Left lung (tissue), 10 donors: Measurements from ENCODE around the gene TSPO2. TPM values are rescaled to one million over a fixed set of nuclear protein-coding genes. Genes with fewer than 3 reads are reported as not detected.

Experiments
- ATAC-seq: fragments of 200-7000 bp; cut with Tn5 transposase; one replicate; pipeline ENCODE4 v1.9.1; 2020; ENCODE audit warnings: moderate library complexity
- DNase-seq, 4 donors: peaks; one replicate each; pipeline ENCODE4 v3.0.0-alpha.2; 2013 to 2020
- H3K27ac ChIP-seq, 2 donors: fragments of 200-600 bp; sonication (generic) in 1 of 2; one replicate each; pipeline versions ENCODE4 v1.5.0 to v1.8.0; 2020 to 2021
- H3K27me3 ChIP-seq, 2 donors: fragments of 200-600 bp; sonication (generic) in 1 of 2; one replicate each; pipeline versions ENCODE4 v1.5.0 to v1.8.0; 2020 to 2021
- H3K36me3 ChIP-seq, 2 donors: fragments of 200-600 bp; sonication (generic) in 1 of 2; one replicate each; pipeline versions ENCODE4 v1.5.0 to v1.8.0; 2020 to 2021
- H3K4me1 ChIP-seq, 2 donors: fragments of 200-600 bp; one replicate each; pipeline ENCODE4 v1.8.0; 2021
- H3K4me3 ChIP-seq, 2 donors: fragments of 200-600 bp; sonication (generic) in 1 of 2; one replicate each; pipeline versions ENCODE4 v1.5.0 to v1.8.0; 2020 to 2021; ENCODE audit warnings: mild to moderate bottlenecking in 1 of 2
- H3K9me3 ChIP-seq, 2 donors: fragments of 200-600 bp; sonication (generic) in 1 of 2; one replicate each; pipeline versions ENCODE4 v1.5.0 to v1.8.0; 2020 to 2021
- intact Hi-C, 2 donors: fragments of 100-400 bp; cut with DNase I; formaldehyde crosslinking; loops; one replicate each; pipeline versions ENCODE4 v1.11.2 to v1.14.2; 2022
- polyA plus RNA-seq, 6 donors: library from polyadenylated mRNA; unstranded; fragments of 120-200 nt; gene quantifications; one replicate each; pipeline ENCODE4 v1.2.1, GENCODE V29; 2013; ENCODE audit not compliant: insufficient read length in 6 of 6
- total RNA-seq, 2 donors: library from RNA; stranded (reverse); fragmentation: NEBNext Ultra II Directional; extraction: Animal tissue kit (Norgen Biotek cat#: 25700); gene quantifications; one replicate each; pipeline ENCODE4 v1.2.1, GENCODE V29; 2021
- TF ChIP-seq, protein P1 (sequence below), 2 donors: fragments of 200-600 bp; sonication (generic) in 1 of 2; IDR thresholded peaks; one replicate each; pipeline versions ENCODE4 v1.5.0 to v1.8.0; 2021; ENCODE audit warnings: antibody characterized with exemption in 2 of 2
- donor health status: DM: no; HTN: yes; CAD: no.
- donor health status: DM: no; HTN: no; CAD: no.

The TSPO2 gene
- total and polyA plus RNA-seq, 8 donors, result 0.52 to 1.5 (median 1.1) TPM; not detected in 2

- TF ChIP-seq, protein P1, sequence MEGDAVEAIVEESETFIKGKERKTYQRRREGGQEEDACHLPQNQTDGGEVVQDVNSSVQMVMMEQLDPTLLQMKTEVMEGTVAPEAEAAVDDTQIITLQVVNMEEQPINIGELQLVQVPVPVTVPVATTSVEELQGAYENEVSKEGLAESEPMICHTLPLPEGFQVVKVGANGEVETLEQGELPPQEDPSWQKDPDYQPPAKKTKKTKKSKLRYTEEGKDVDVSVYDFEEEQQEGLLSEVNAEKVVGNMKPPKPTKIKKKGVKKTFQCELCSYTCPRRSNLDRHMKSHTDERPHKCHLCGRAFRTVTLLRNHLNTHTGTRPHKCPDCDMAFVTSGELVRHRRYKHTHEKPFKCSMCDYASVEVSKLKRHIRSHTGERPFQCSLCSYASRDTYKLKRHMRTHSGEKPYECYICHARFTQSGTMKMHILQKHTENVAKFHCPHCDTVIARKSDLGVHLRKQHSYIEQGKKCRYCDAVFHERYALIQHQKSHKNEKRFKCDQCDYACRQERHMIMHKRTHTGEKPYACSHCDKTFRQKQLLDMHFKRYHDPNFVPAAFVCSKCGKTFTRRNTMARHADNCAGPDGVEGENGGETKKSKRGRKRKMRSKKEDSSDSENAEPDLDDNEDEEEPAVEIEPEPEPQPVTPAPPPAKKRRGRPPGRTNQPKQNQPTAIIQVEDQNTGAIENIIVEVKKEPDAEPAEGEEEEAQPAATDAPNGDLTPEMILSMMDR (IDR thresholded peaks at IDR 0.05), result no peak
- no peaks in the 10 kb centered on the region for H3K36me3 ChIP-seq
- no peak overlapping the region for H3K27ac ChIP-seq
- intact Hi-C loops, result no loop called here
- no peak for ATAC-seq
- no peak overlapping the region for H3K4me3 ChIP-seq
- no peak for DNase-seq
- peaks cover 0 to 14% of the 10 kb centered on the region in 2 donors for H3K4me1 ChIP-seq
- H3K9me3 ChIP-seq, result no peaks in the 10 kb centered on the region
- no peaks in the 10 kb centered on the region for H3K27me3 ChIP-seq
Observed at GRCh38 chr6:41051873-41052272, 9.6 kb downstream of the TSPO2 start.

DNA sequence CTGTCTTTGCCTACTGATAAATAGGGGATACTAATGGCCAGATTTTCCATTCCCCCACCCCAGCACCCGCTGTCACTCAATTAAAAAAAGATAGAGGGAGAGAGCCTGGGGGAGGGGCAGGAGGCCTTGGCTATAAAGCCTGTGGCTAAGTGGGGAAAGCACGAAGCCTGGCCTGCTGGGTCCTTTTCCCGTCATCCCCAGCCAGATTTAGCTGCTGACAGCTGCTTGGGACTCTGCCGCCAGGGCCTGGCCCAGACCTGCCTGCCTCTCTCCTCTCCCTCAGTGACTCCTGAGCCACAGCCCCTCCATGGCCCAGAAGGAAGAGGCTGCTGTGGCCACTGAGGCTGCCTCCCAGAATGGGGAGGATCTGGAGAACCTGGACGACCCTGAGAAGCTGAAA lies 10.8 kb downstream of the TSPO2 start, which contains the start of gene APOBEC2:
Gene APOBEC2 (plus strand): TSS at position 162 of the 400 bp plus-strand sequence. CDS start 146 bp downstream, at position 308.
- H3K36me3 ChIP-seq, result no peaks in the 10 kb centered on the region
- no peaks in the 10 kb centered on the region for H3K9me3 ChIP-seq
- no peaks in the 10 kb centered on the region for H3K27me3 ChIP-seq
- H3K4me1 ChIP-seq, result peaks cover 0 to 14% of the 10 kb centered on the region in 2 donors
- TF ChIP-seq, protein P1 (IDR thresholded peaks at IDR 0.05), result no peak
- ATAC-seq (no peak), DNase-seq (peak in 1 of 4 donors; percentile 27)
- intact Hi-C loops, result no loop called here
- no peak within 1 kb of the TSS for H3K4me3 ChIP-seq
- no peak within 1 kb of the TSS for H3K27ac ChIP-seq

- TF ChIP-seq, protein P1 (IDR thresholded peaks at IDR 0.05), result no peak
- H3K27me3 ChIP-seq, result no peaks in the 10 kb centered on the region
- H3K4me3 ChIP-seq, result no peak overlapping the region
- intact Hi-C loops, result no loop called here
- H3K9me3 ChIP-seq, result no peaks in the 10 kb centered on the region
- ATAC-seq, result no peak
- DNase-seq, result no peak
- peaks cover 0 to 14% of the 10 kb centered on the region in 2 donors for H3K4me1 ChIP-seq
- H3K36me3 ChIP-seq, result no peaks in the 10 kb centered on the region
- no peak overlapping the region for H3K27ac ChIP-seq
Observed at GRCh38 chr6:41054511-41054910, 12.2 kb downstream of the TSPO2 start.

DNA sequence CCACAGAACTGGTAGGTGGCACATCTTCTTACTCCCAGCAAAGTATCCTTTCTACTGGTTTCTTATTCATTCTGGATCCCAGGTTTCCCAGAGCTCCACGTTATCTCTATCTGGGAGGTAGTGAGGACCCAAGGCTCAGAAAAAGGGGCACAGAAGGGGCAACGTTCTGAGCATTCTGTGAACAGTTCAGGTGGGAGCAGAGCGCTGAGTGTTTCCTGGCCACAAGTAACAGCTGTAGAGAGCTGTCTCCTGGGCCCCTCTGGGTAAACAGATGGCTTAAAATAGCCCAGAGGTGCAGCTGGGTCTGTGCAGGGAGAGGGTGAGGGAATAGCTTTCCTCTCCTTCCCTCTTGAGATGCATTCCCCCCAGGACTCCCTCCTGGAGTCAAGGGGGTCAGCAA lies 12.9 kb downstream of the TSPO2 start:
- Histone ChIP-seq H3K4me3 (no peak overlapping the region), H3K27me3 (no peaks in the 10 kb centered on the region), H3K9me3 (no peaks in the 10 kb centered on the region), H3K27ac (no peak overlapping the region), H3K36me3 (no peaks in the 10 kb centered on the region), H3K4me1 (peaks cover 0 to 14% of the 10 kb centered on the region in 2 donors)
- no peak for ATAC-seq
- no peak for DNase-seq
- intact Hi-C loops, result no loop called here
- TF ChIP-seq, protein P1 (IDR thresholded peaks at IDR 0.05), result no peak

GRCh38 chr6:41056768-41057490 lies 14.7 kb downstream of the TSPO2 start:
- peaks cover 0 to 9% of the 10 kb centered on the region in 2 donors for H3K36me3 ChIP-seq
- H3K4me1 ChIP-seq, result peaks cover 0 to 7% of the 10 kb centered on the region in 2 donors
- TF ChIP-seq, protein P1 (IDR thresholded peaks at IDR 0.05), result no peak
- H3K9me3 ChIP-seq, result no peaks in the 10 kb centered on the region
- intact Hi-C loops, result no loop called here
- no peak for DNase-seq
- H3K27ac ChIP-seq, result no peak overlapping the region
- no peak overlapping the region for H3K4me3 ChIP-seq
- no peaks in the 10 kb centered on the region for H3K27me3 ChIP-seq
- ATAC-seq, result no peak
